H1 (cell line): ENCODE data around the gene NWD2. TPM values are rescaled to one million over a fixed set of nuclear protein-coding genes. Genes with fewer than 3 reads are reported as not detected.

Experiments used
- CTCF ChIA-PET: fragments of 300-600 bp; sonication (Branson Sonifier 250); formaldehyde crosslinking; loops from one replicate; lab custom pipeline; 2021; ENCODE audit not compliant: partially characterized antibody; lab: Charles Lee
- POLR2A ChIA-PET: fragments of 300-600 bp; sonication (Branson Sonifier 250); formaldehyde crosslinking; loops from one replicate; lab custom pipeline; 2021; ENCODE audit warnings: inconsistent platforms; ENCODE audit not compliant: partially characterized antibody; lab: Charles Lee
- DNase-seq, 2 experiments: peaks; one replicate each; pipeline versions ENCODE4 v3.0.0 to v3.0.0-alpha.2; 2010 to 2022; ENCODE audit warnings: low spot score in 2 of 2, low read depth in 1 of 2, mixed read lengths in 1 of 2
- FAIRE-seq: peaks from 2 replicates; lab custom pipeline; 2011; peaks lifted over from hg19 to GRCh38; lab: Jason Lieb, UNC
- H2AFZ ChIP-seq: 2 replicates; pipeline ENCODE4 v1.8.1; 2012; ENCODE audit warnings: low read length, inconsistent platforms
- H2AK5ac ChIP-seq: 2 replicates; pipeline ENCODE4 v1.6.1; 2013; ENCODE audit warnings: low read depth, low read length
- H2BK120ac ChIP-seq: replicated peaks from 2 replicates; pipeline ENCODE3; 2013; ENCODE audit warnings: low read depth, low read length, inconsistent platforms
- H2BK12ac ChIP-seq: 2 replicates; pipeline ENCODE4 v1.6.1; 2013; ENCODE audit warnings: low read depth, low read length
- H2BK15ac ChIP-seq: 2 replicates; pipeline ENCODE4 v1.6.1; 2013; ENCODE audit warnings: low read length
- H2BK20ac ChIP-seq: 2 replicates; pipeline ENCODE4 v1.6.1; 2013; ENCODE audit warnings: low read length
- H2BK5ac ChIP-seq: 2 replicates; pipeline ENCODE4 v1.6.1; 2013; ENCODE audit warnings: low read depth, low read length
- H3K14ac ChIP-seq: 2 replicates; pipeline ENCODE4 v1.6.1; 2013; ENCODE audit warnings: inconsistent platforms; ENCODE audit not compliant: insufficient read length
- H3K18ac ChIP-seq: 2 replicates; pipeline ENCODE4 v1.6.1; 2013; ENCODE audit warnings: low read length; ENCODE audit errors: extremely low read depth
- H3K23ac ChIP-seq: 2 replicates; pipeline ENCODE4 v1.6.1; 2013; ENCODE audit warnings: inconsistent platforms; ENCODE audit not compliant: insufficient read length
- H3K23me2 ChIP-seq: 2 replicates; pipeline ENCODE4 v1.6.1; 2013; ENCODE audit warnings: low read depth, low read length
- H3K27ac ChIP-seq: 2 replicates; pipeline ENCODE4 v1.6.1; 2011; ENCODE audit warnings: low read depth, low read length, inconsistent platforms
- H3K27me3 ChIP-seq, 4 experiments: replicated peaks in 1 of 4; 1 replicate in 1 of 4; 2 replicates in 3 of 4; pipeline versions ENCODE4 v1.6.1 to v1.8.1; 2011 to 2013; ENCODE audit warnings: low read length in 3 of 4, mild to moderate bottlenecking in 3 of 4, inconsistent platforms in 2 of 4, mixed read lengths in 2 of 4, moderate library complexity in 1 of 4; ENCODE audit not compliant: control insufficient read depth in 3 of 4, insufficient read depth in 3 of 4; ENCODE audit errors: extremely low read depth in 1 of 4
- H3K36me3 ChIP-seq, 4 experiments: 2 replicates each; pipeline versions ENCODE4 v1.6.1 to v1.8.1; 2011 to 2013; ENCODE audit warnings: mild to moderate bottlenecking in 4 of 4, low read length in 3 of 4, moderate library complexity in 2 of 4, control low read depth in 1 of 4, inconsistent platforms in 1 of 4; ENCODE audit not compliant: insufficient read depth in 4 of 4, control insufficient read depth in 2 of 4
- H3K4ac ChIP-seq: replicated peaks from 2 replicates; pipeline ENCODE3; 2013; ENCODE audit warnings: low read length, low read depth, mixed read lengths, inconsistent platforms; ENCODE audit not compliant: insufficient read length
- H3K4me1 ChIP-seq, 4 experiments: replicated peaks in 1 of 4; 1 replicate in 1 of 4; 2 replicates in 3 of 4; pipeline versions ENCODE4 v1.6.1 to v1.8.1; 2011 to 2013; ENCODE audit warnings: low read length in 3 of 4, inconsistent platforms in 2 of 4, mixed read lengths in 1 of 4; ENCODE audit not compliant: insufficient read depth in 4 of 4, control insufficient read depth in 3 of 4
- H3K4me2 ChIP-seq, 2 experiments: 2 replicates each; pipeline versions ENCODE4 v1.6.1 to v1.8.1; 2011 to 2013; ENCODE audit warnings: low read depth in 2 of 2, low read length in 2 of 2, control low read depth in 1 of 2, inconsistent platforms in 1 of 2, mild to moderate bottlenecking in 1 of 2; ENCODE audit not compliant: insufficient read depth in 1 of 2
- H3K4me3 ChIP-seq, 4 experiments: fragments of 200-600, 300-600 bp in 1 of 4; sonication (generic), shearing (Covaris generic), sonication (Bioruptor Twin) in 1 of 4; 2 replicates each; pipeline versions ENCODE4 v1.5.1 to v1.8.1; 2011 to 2016; ENCODE audit warnings: low read length in 4 of 4, low read depth in 3 of 4, control low read depth in 2 of 4, inconsistent platforms in 2 of 4, mild to moderate bottlenecking in 2 of 4, mixed read lengths in 1 of 4, moderate library complexity in 1 of 4; ENCODE audit not compliant: insufficient read depth in 2 of 4; ENCODE audit errors: extremely low read depth in 1 of 4
- H3K56ac ChIP-seq: replicated peaks from 2 replicates; pipeline ENCODE3; 2013; ENCODE audit warnings: low read depth, mild to moderate bottlenecking, mixed read lengths, low read length, inconsistent platforms; ENCODE audit not compliant: insufficient read length
- H3K79me1 ChIP-seq: 2 replicates; pipeline ENCODE4 v1.6.1; 2013; ENCODE audit warnings: low read depth, low read length, control low read depth
- H3K79me2 ChIP-seq, 2 experiments: 2 replicates each; pipeline versions ENCODE4 v1.6.1 to v1.8.1; 2012 to 2013; ENCODE audit warnings: low read length in 2 of 2, mild to moderate bottlenecking in 2 of 2, inconsistent platforms in 1 of 2; ENCODE audit not compliant: insufficient read depth in 2 of 2, control insufficient read depth in 1 of 2
- H3K9ac ChIP-seq, 4 experiments: replicated peaks in 1 of 4; 1 replicate in 1 of 4; 2 replicates in 3 of 4; pipeline versions ENCODE4 v1.6.1 to v1.8.1; 2011 to 2013; ENCODE audit warnings: low read depth in 3 of 4, low read length in 3 of 4, control low read depth in 2 of 4, mild to moderate bottlenecking in 2 of 4, moderate library complexity in 2 of 4, inconsistent platforms in 1 of 4; ENCODE audit errors: extremely low read depth in 1 of 4
- H3K9me3 ChIP-seq, 2 experiments: 2 replicates each; pipeline versions ENCODE4 v1.6.1 to v1.8.1; 2012 to 2013; ENCODE audit warnings: mild to moderate bottlenecking in 2 of 2, moderate library complexity in 2 of 2, control low read depth in 1 of 2, inconsistent platforms in 1 of 2, low read depth in 1 of 2, low read length in 1 of 2, mixed read lengths in 1 of 2; ENCODE audit not compliant: insufficient read depth in 2 of 2
- H4K20me1 ChIP-seq, 2 experiments: replicated peaks in 1 of 2; 2 replicates each; pipeline versions ENCODE3 to v1.8.1; 2011 to 2013; ENCODE audit warnings: inconsistent platforms in 2 of 2, low read length in 2 of 2, mild to moderate bottlenecking in 1 of 2; ENCODE audit not compliant: insufficient read depth in 2 of 2, control insufficient read depth in 1 of 2
- H4K5ac ChIP-seq: 2 replicates; pipeline ENCODE4 v1.6.1; 2013; ENCODE audit warnings: low read length, low read depth, mixed read lengths, inconsistent platforms; ENCODE audit not compliant: insufficient read length
- H4K8ac ChIP-seq: 2 replicates; pipeline ENCODE4 v1.8.0; 2013; ENCODE audit warnings: mild to moderate bottlenecking, moderate library complexity, low read length, inconsistent platforms; ENCODE audit not compliant: insufficient read depth; ENCODE audit errors: extremely low read depth
- H4K91ac ChIP-seq: replicated peaks from 2 replicates; pipeline ENCODE3; 2013; ENCODE audit warnings: low read length, mixed read lengths, inconsistent platforms; ENCODE audit not compliant: insufficient read length
- ASH2L ChIP-seq: fragments of 200-600, 300-600 bp; sonication (generic); IDR thresholded peaks from one replicate; pipeline ENCODE4 v1.7.1; 2017; ENCODE audit warnings: low read length
- BACH1 ChIP-seq: IDR thresholded peaks from 2 replicates; pipeline ENCODE4 v1.6.1; 2012; ENCODE audit warnings: low read length, improper control_type of control experiment
- BCL11A ChIP-seq, 2 experiments: IDR thresholded peaks; one replicate each; pipeline ENCODE4 v1.6.1; 2011; ENCODE audit warnings: low read depth in 2 of 2, low read length in 2 of 2, mild to moderate bottlenecking in 2 of 2
- BRCA1 ChIP-seq: IDR thresholded peaks from 2 replicates; pipeline ENCODE4 v1.6.1; 2012; ENCODE audit warnings: low read depth, low read length, improper control_type of control experiment
- CHD2 ChIP-seq: IDR thresholded peaks from 2 replicates; pipeline ENCODE4 v1.6.1; 2012; ENCODE audit warnings: low read length, improper control_type of control experiment
- EZH2 ChIP-seq: fragments of 200-600 bp; sonication (generic); IDR thresholded peaks from 2 replicates; pipeline ENCODE4 v1.7.1; 2012; ENCODE audit warnings: low read depth, mild to moderate bottlenecking, moderate library complexity, low read length, inconsistent platforms; ENCODE audit not compliant: severe bottlenecking
- FOSL1 ChIP-seq: IDR thresholded peaks from 2 replicates; pipeline ENCODE4 v1.6.1; 2011; ENCODE audit warnings: mild to moderate bottlenecking, low read depth, low read length, moderate library complexity; ENCODE audit not compliant: insufficient read depth
- GABPA ChIP-seq: IDR thresholded peaks from 2 replicates; pipeline ENCODE4 v1.6.1; 2011; ENCODE audit warnings: mild to moderate bottlenecking, low read length, moderate library complexity, borderline replicate concordance; ENCODE audit not compliant: insufficient read depth
- JUND ChIP-seq: IDR thresholded peaks from 2 replicates; pipeline ENCODE4 v1.6.1; 2011; ENCODE audit warnings: mild to moderate bottlenecking, improper control_type of control experiment, low read length
- KDM4A ChIP-seq: IDR thresholded peaks from one replicate; pipeline ENCODE4 v1.7.1; 2012; ENCODE audit warnings: low read depth, mild to moderate bottlenecking, moderate library complexity, low read length, inconsistent platforms; ENCODE audit not compliant: severe bottlenecking
- KDM5A ChIP-seq: fragments of 200-600 bp; IDR thresholded peaks from 2 replicates; pipeline ENCODE4 v1.7.1; 2012; ENCODE audit warnings: mild to moderate bottlenecking, low read length, inconsistent platforms, mixed read lengths
- NANOG ChIP-seq: IDR thresholded peaks from 2 replicates; pipeline ENCODE4 v1.6.1; 2011; ENCODE audit warnings: low read length, low read depth, mild to moderate bottlenecking, inconsistent platforms; ENCODE audit not compliant: insufficient read depth, poor library complexity, severe bottlenecking
- NRF1 ChIP-seq: IDR thresholded peaks from 2 replicates; pipeline ENCODE4 v1.6.1; 2011; ENCODE audit warnings: mild to moderate bottlenecking, low read depth, low read length, improper control_type of control experiment
- SAP30 ChIP-seq: fragments of 300-600 bp; sonication (generic); IDR thresholded peaks from 2 replicates; pipeline ENCODE4 v1.7.1; 2012; ENCODE audit warnings: low read length, moderate library complexity, mild to moderate bottlenecking, inconsistent platforms; ENCODE audit not compliant: insufficient read depth, insufficient replicate concordance
- SP2 ChIP-seq: IDR thresholded peaks from 2 replicates; pipeline ENCODE4 v1.6.1; 2012; ENCODE audit warnings: mild to moderate bottlenecking, low read length, inconsistent platforms
- SP4 ChIP-seq: IDR thresholded peaks from 2 replicates; pipeline ENCODE4 v1.6.1; 2012; ENCODE audit warnings: low read length, inconsistent platforms
- TEAD4 ChIP-seq: IDR thresholded peaks from 2 replicates; pipeline ENCODE4 v1.6.1; 2012; ENCODE audit warnings: low read depth, low read length, inconsistent platforms, mixed read lengths
- polyA plus RNA-seq, 7 experiments: library from polyadenylated mRNA; depleted of rRNA in 3 of 7; stranded (reverse) in 5 of 7; unstranded in 2 of 7; fragments of >200 nt in 5 of 7; fragments of 200-250 nt in 2 of 7; gene quantifications; 1 replicate in 5 of 7; 2 replicates in 1 of 7; 4 replicates in 1 of 7; pipeline versions ENCODE4 v1.2.1 to v1.2.3, GENCODE V29; 2011 to 2013; ENCODE audit warnings: missing spikeins in 2 of 7, mixed read lengths in 2 of 7
- total RNA-seq: library from RNA; stranded (reverse); fragmentation: NEBNext Ultra II Directional; extraction: Animal tissue kit (Norgen Biotek cat#: 25700); gene quantifications from 2 replicates; pipeline ENCODE4 v1.2.1, GENCODE V29; 2021

The NWD2 gene
- total and polyA plus RNA-seq, 2 of the 8 experiments (the other 6 are each of a cell fraction or from before 2014, with no cell fraction given): under 0.01 TPM; not detected in 1

DNA sequence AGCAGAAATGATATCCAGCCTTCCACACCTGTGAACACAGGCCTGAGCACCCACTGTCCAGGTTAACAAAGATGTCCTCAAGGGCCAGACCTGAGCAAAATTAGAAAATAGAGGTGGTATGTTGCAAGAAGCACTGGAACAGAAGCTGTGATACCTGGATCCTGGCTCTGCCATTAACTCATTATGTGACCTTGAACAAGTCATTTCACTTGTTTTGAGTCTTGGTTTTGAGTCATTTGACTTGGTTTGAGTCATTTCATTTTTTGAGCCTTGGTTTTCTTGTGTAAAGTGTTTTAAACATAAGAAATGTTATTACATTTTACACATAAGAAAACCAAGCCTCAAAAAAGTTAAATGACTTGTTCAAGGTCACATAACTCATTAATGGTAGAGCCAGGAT, 2.9 kb upstream of the NWD2 start:
- DNase-seq: no peak
- Histone ChIP-seq H3K4me3 (no peak overlapping the region), H3K79me2 (no peaks in the 10 kb centered on the region), H3K79me1 (no peaks in the 10 kb centered on the region), H3K56ac (no peak overlapping the region), H2BK5ac (no peak overlapping the region), H3K9me3 (no peaks in the 10 kb centered on the region), H4K91ac (no peak overlapping the region), H4K20me1 (peaks cover 0 to 6% of the 10 kb centered on the region in 2 experiments), H2BK15ac (no peak overlapping the region), H3K36me3 (no peaks in the 10 kb centered on the region), H3K18ac (no peak overlapping the region), H2BK12ac (no peak overlapping the region), H2AK5ac (no peak overlapping the region), H3K23ac (no peak overlapping the region), H3K9ac (no peak overlapping the region), H4K8ac (no peak overlapping the region), H2BK120ac (no peak overlapping the region), H3K23me2 (peaks cover 16% of the 10 kb centered on the region), H3K14ac (no peak overlapping the region), H4K5ac (no peak overlapping the region), H3K4me2 (no peak overlapping the region), H3K4ac (no peak overlapping the region), H3K27ac (no peak overlapping the region), H2BK20ac (no peak overlapping the region), H3K27me3 (peaks cover 15 to 55% (median 50%) of the 10 kb centered on the region in 4 experiments), H3K4me1 (peaks cover 0 to 6% (median 1%) of the 10 kb centered on the region in 4 experiments; a peak in 5 of 7 replicates), H2AFZ (no peak overlapping the region)
- ChIA-PET CTCF (interaction anchor here (0.6 to 1.4 kb wide), 4 partner anchors 20 to 922 kb away, joined by 3 to 4 read pairs (median 3); no protein-coding TSS in a partner anchor), POLR2A (no interaction called here)
- FAIRE-seq: no peak
- TF ChIP-seq SP4: no peak
- no peak for TF ChIP-seq FOSL1
- no peak for TF ChIP-seq ASH2L
- TF ChIP-seq EZH2: no peak
- no peak for TF ChIP-seq BRCA1
- no peak for TF ChIP-seq NANOG
- no peak for TF ChIP-seq JUND
- TF ChIP-seq NRF1: no peak
- no peak for TF ChIP-seq SP2
- TF ChIP-seq BACH1: no peak
- TF ChIP-seq KDM4A: no peak
- no peak for TF ChIP-seq GABPA
- TF ChIP-seq BCL11A (IDR thresholded peaks at IDR 0.05; ENCODE audit: low read depth in 2 of 2, low read length in 2 of 2): no peak
- no peak for TF ChIP-seq KDM5A
- TF ChIP-seq TEAD4: no peak
- no peak for TF ChIP-seq SAP30
- TF ChIP-seq CHD2: no peak
